ENCODE measurements around the gene VEZF1. TPM values are rescaled to one million over a fixed set of nuclear protein-coding genes. Genes with fewer than 3 reads are reported as not detected.

VEZF1 gene
- total and polyA plus RNA-seq, 2 donors (not counting 1 experiment from before 2014, with no cell fraction given): 43.9 to 51.2 TPM

- TF ChIP-seq CTCF (conservative IDR thresholded peaks at IDR 0.05 in 1 of 2, IDR thresholded peaks at IDR 0.05 in 1 of 2; ENCODE audit: low read depth in 1 of 2, low read length in 2 of 2): no peak
- no peak for TF ChIP-seq EZH2 (IDR thresholded peaks at IDR 0.05; ENCODE audit: low read length, missing control alignments)
- no peaks in the 10 kb centered on the region for H3K9me3 ChIP-seq (ENCODE audit: control insufficient read depth, insufficient read depth, low read depth, low read length)
- H2AFZ ChIP-seq (ENCODE audit: low read length): no peak overlapping the region
- DNase-seq (ENCODE audit: low read depth in 2 of 2): peak; percentile 41 to 54
- H3K27ac ChIP-seq (ENCODE audit: insufficient read depth, low read length): peak overlapping the region; percentile 65
- H3K36me3 ChIP-seq (ENCODE audit: control insufficient read depth, insufficient read depth, low read length): peaks cover 7% of the 10 kb centered on the region
- H3K4me2 ChIP-seq (ENCODE audit: extremely low read depth, insufficient read depth, low read length): peak overlapping the region; percentile 95
- H3K79me2 ChIP-seq (ENCODE audit: control insufficient read depth, insufficient read depth, low read length): peaks cover 65% of the 10 kb centered on the region
- H4K20me1 ChIP-seq (ENCODE audit: control insufficient read depth, extremely low read depth, insufficient read depth, low read length): no peaks in the 10 kb centered on the region
- H3K4me3 ChIP-seq (replicated peaks in 1 of 4; ENCODE audit: control extremely low read depth in 1 of 4, insufficient read depth in 1 of 4, low read depth in 3 of 4, low read length in 4 of 4): peak overlapping the region; percentile 19 to 82 (median 56)
- H3K27me3 ChIP-seq (ENCODE audit: control insufficient read depth, insufficient read depth, low read length): no peaks in the 10 kb centered on the region
- peaks cover 37% of the 10 kb centered on the region for H3K4me1 ChIP-seq (ENCODE audit: control insufficient read depth, extremely low read depth, insufficient read depth, low read length)
- H3K9ac ChIP-seq (ENCODE audit: insufficient read depth, low read length): no peak overlapping the region
Measured at GRCh38 chr17:57985675-57985974, 2.4 kb downstream of the VEZF1 start.

- H4K20me1 ChIP-seq (ENCODE audit: control insufficient read depth, extremely low read depth, insufficient read depth, low read length): no peaks in the 10 kb centered on the region
- H3K9me3 ChIP-seq (ENCODE audit: control insufficient read depth, insufficient read depth, low read depth, low read length): no peaks in the 10 kb centered on the region
- H2AFZ ChIP-seq (ENCODE audit: low read length): no peak overlapping the region
- peaks cover 11% of the 10 kb centered on the region for H3K36me3 ChIP-seq (ENCODE audit: control insufficient read depth, insufficient read depth, low read length)
- peaks cover 70% of the 10 kb centered on the region for H3K79me2 ChIP-seq (ENCODE audit: control insufficient read depth, insufficient read depth, low read length)
- TF ChIP-seq EZH2 (IDR thresholded peaks at IDR 0.05; ENCODE audit: low read length, missing control alignments): no peak
- TF ChIP-seq CTCF (conservative IDR thresholded peaks at IDR 0.05 in 1 of 2, IDR thresholded peaks at IDR 0.05 in 1 of 2; ENCODE audit: low read depth in 1 of 2, low read length in 2 of 2): no peak
- peak overlapping the region; percentile 65 for H3K27ac ChIP-seq (ENCODE audit: insufficient read depth, low read length)
- peak in 1 of 2 donors; percentile 24 for DNase-seq (ENCODE audit: low read depth in 2 of 2)
- no peaks in the 10 kb centered on the region for H3K27me3 ChIP-seq (ENCODE audit: control insufficient read depth, insufficient read depth, low read length)
- peak overlapping the region; percentile 95 for H3K4me2 ChIP-seq (ENCODE audit: extremely low read depth, insufficient read depth, low read length)
- H3K4me3 ChIP-seq (replicated peaks in 1 of 4; ENCODE audit: control extremely low read depth in 1 of 4, insufficient read depth in 1 of 4, low read depth in 3 of 4, low read length in 4 of 4): peak overlapping the region; percentile 28 to 82 (median 56)
- no peak overlapping the region for H3K9ac ChIP-seq (ENCODE audit: insufficient read depth, low read length)
- peaks cover 37% of the 10 kb centered on the region for H3K4me1 ChIP-seq (ENCODE audit: control insufficient read depth, extremely low read depth, insufficient read depth, low read length)
Measured at GRCh38 chr17:57984936-57985674, 2.9 kb downstream of the VEZF1 start.

GRCh38 chr17:57984261-57984890 lies 3.7 kb downstream of the VEZF1 start:
- Histone ChIP-seq H3K9me3 (ENCODE audit: control insufficient read depth, insufficient read depth, low read depth, low read length) (no peaks in the 10 kb centered on the region), H3K27ac (ENCODE audit: insufficient read depth, low read length) (peak overlapping the region; percentile 65), H3K27me3 (ENCODE audit: control insufficient read depth, insufficient read depth, low read length) (no peaks in the 10 kb centered on the region), H3K4me1 (ENCODE audit: control insufficient read depth, extremely low read depth, insufficient read depth, low read length) (peaks cover 37% of the 10 kb centered on the region), H3K4me3 (replicated peaks in 1 of 4; ENCODE audit: control extremely low read depth in 1 of 4, insufficient read depth in 1 of 4, low read depth in 3 of 4, low read length in 4 of 4) (peak overlapping the region; percentile 28 to 82 (median 56)), H3K9ac (ENCODE audit: insufficient read depth, low read length) (no peak overlapping the region), H4K20me1 (ENCODE audit: control insufficient read depth, extremely low read depth, insufficient read depth, low read length) (no peaks in the 10 kb centered on the region), H3K4me2 (ENCODE audit: extremely low read depth, insufficient read depth, low read length) (peak overlapping the region; percentile 95), H3K36me3 (ENCODE audit: control insufficient read depth, insufficient read depth, low read length) (peaks cover 11% of the 10 kb centered on the region), H2AFZ (ENCODE audit: low read length) (no peak overlapping the region), H3K79me2 (ENCODE audit: control insufficient read depth, insufficient read depth, low read length) (peaks cover 73% of the 10 kb centered on the region)
- DNase-seq (ENCODE audit: low read depth in 2 of 2): peak in 1 of 2 donors; percentile 25
- TF ChIP-seq EZH2 (IDR thresholded peaks at IDR 0.05; ENCODE audit: low read length, missing control alignments): no peak
- TF ChIP-seq CTCF (conservative IDR thresholded peaks at IDR 0.05 in 1 of 2, IDR thresholded peaks at IDR 0.05 in 1 of 2; ENCODE audit: low read depth in 1 of 2, low read length in 2 of 2): no peak
